Esophagus squamous epithelium (tissue), 4 donors: ENCODE measurements around the gene IL11RA.

Experiments
- POLR2A ChIP-seq, 4 donors: fragments of 450-650 bp; IDR thresholded peaks; one replicate each; pipeline ENCODE4 v1.6.1; 2017; ENCODE audit warnings: antibody characterized with exemption in 4 of 4, mild to moderate bottlenecking in 4 of 4, moderate library complexity in 3 of 4
- TF ChIP-seq, protein P1 (sequence below), 6 experiments: fragments of 450-650 bp in 4 of 6; fragments of 200-600 bp in 2 of 6; sonication (generic) in 2 of 6; IDR thresholded peaks; one replicate each; pipeline ENCODE4 v1.5.1; 2016 to 2019; ENCODE audit warnings: antibody characterized with exemption in 6 of 6, mild to moderate bottlenecking in 4 of 6, moderate library complexity in 4 of 6

DNA sequence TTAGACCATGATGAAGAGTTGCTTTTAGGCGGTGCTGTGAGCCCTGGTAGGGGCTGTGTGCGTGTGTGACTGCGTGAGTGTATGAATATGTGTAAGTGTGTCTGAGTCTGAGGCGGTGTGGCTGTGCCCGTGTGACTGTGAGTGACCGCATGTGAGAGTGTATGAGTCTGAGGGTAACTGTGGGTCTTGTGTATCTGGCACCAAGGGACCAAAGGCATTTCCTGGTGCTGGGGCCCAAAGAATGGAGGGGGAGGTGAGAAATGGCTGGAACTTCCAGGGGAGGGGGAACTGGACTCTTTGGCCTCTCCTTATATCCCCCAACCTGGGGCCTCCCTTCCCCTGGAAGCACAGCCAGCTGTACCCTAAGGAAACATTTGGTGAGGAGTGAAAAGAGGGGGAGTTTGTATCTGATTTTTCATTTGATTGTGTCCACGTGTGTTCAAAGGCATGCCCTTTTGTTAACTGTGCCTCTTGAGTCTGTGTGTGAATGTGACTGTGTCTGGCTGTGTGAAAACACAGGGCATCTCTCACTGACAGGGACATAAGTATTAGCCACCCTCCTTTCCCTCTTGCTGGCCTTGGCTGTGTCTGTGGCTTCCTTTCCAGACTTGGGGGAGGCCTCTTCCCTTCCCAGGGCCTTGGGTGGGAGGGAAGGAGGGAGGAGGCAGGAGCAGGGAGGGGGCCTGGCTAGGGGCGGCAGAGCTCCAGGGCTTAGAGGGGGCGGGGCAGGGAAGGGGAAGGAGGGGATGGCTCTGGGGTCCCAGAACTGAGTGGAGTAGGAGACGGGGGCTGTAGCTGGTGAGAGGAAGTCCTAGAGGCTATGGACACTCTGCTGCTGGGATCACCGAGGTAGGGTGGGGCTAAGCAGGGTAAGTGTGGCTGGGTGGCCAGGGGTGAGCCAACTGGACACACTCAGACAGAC is 1.4 kb downstream of the IL11RA start:
- TF ChIP-seq, protein P1, sequence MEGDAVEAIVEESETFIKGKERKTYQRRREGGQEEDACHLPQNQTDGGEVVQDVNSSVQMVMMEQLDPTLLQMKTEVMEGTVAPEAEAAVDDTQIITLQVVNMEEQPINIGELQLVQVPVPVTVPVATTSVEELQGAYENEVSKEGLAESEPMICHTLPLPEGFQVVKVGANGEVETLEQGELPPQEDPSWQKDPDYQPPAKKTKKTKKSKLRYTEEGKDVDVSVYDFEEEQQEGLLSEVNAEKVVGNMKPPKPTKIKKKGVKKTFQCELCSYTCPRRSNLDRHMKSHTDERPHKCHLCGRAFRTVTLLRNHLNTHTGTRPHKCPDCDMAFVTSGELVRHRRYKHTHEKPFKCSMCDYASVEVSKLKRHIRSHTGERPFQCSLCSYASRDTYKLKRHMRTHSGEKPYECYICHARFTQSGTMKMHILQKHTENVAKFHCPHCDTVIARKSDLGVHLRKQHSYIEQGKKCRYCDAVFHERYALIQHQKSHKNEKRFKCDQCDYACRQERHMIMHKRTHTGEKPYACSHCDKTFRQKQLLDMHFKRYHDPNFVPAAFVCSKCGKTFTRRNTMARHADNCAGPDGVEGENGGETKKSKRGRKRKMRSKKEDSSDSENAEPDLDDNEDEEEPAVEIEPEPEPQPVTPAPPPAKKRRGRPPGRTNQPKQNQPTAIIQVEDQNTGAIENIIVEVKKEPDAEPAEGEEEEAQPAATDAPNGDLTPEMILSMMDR (IDR thresholded peaks at IDR 0.05), result no peak
- TF ChIP-seq POLR2A (IDR thresholded peaks at IDR 0.05), result no peak
